HG02571 (cell line): ENCODE results near the gene PRRT1.
"Not testable (repeated sequence)": the region's sequence is repeated elsewhere in the genome, so short reads cannot be mapped to it uniquely, and the experiment has no call there.

ENCODE experiments used
- ATAC-seq: cut with Tn5 transposase; IDR thresholded peaks from one replicate; pipeline ENCODE4 v1.9.1; 2021; ENCODE audit warnings: mild to moderate bottlenecking, moderate library complexity; ENCODE audit not compliant: unreplicated experiment

Gene PRRT1

DNA sequence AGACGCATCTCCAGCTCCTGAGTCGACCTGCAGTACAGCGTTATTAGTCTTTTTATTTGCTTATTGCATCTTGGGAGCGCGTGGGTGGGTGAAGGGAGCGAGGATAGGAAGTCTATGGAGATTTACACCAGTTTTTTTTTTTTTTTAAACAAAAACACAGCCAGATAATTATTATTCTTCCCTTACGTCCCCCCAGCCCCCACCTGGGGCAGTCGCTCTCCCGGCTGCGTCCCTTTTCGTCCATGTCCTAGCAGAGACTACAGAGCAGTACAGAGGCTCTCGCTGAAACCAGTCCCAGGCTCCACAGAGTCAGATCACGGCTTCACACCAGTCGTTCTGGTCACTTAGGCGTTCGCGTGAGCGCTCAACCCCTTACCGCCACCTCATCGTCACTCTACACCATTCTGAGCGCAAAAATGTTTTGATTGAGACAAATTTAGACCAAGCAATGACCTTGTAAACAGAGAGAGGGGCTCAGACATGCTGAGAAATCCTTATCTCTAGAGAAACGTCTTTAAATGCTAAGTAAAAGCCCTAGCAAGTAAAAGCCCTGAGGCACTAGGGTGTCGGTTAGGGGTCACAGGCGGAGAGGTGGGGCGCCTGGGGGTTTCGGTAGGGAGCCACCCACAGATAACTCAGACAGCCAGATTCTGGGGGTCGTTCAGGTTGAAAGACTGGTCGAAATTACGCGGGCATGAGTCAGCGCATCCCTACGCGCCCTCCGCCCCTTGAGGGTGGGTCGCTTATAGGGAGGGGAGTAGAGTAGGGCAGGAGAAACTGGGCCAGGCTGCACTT lies 1.2 kb upstream of the PRRT1 start:
- no peak for ATAC-seq

- ATAC-seq, result no peak
These were observed 417 bp downstream of the PRRT1 start for GRCh38 chr6:32151181-32151862.

GRCh38 chr6:32149932-32150870 lies 1.5 kb downstream of the PRRT1 start:
- ATAC-seq, result no peak

DNA sequence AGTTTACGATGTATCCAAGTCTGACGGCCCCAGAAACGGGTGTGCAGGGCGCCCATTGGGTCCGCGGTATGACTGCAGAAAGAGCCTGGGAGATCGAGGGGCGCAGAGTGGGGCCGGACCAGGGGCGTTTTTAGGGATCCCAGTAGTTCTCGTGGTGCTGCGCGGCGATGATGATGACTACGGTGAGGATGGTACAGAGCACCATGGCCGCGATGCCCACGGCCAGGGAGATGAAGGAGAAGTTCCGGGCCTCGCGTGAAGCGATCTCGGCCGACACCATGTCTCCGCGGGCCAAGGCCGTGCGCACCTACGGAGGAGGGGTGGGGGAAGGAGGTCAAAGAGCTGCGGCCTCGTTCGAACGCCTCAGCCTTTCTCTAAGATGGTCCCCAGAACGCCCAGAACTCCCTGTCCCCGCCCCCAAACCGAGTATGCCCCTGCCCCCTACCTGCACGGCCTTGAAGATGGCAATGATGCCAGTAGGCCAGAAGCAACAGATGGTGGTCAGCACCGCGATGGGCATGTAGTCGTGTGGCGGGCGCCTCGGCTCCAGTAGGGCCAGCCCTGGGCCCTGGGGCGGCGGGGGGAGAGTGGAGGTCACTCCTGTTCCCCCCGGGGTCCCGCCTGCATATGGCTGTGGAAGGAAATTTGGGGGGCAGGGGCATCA lies 2.5 kb downstream of the PRRT1 start:
- no peak for ATAC-seq

DNA sequence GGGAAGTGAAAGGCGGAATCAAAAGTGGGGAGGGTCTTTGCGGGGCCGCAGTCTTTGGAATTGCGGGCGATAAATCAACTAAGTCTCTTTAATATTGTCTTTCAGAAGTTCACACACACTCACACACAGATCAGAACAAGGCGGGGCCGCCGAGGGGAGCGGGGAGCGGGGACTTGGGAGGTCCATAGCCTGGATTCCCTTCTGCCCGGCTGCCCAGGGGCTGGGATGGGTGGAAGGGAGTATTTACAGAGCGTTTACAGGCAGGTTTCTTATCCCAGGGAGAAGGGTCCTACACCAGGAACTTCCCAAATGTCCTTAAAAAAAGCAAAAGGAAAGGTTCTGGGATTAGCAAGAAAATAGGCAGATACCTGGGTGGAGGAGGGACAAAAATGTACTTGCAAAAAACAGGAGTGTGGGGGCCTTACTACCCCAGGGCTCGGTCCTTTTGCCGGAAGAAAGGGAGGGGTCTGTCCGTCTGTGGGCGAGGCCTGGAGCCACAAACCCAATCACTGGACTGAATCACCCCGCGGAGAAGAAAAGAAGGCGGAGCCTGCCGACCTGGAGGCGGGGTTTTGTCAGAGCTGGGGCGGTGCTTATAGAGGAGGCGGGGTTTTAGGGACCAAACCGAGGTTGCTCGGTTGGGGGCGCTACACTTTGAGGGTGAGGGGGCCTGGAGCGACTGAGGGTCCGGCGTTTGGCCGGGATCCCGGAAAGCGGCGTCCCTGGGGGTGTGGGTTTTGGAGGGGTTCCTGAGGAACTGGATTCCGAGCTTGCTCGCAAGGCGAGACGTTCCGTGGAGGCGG lies 3.2 kb downstream of the PRRT1 start:
- no peak for ATAC-seq

- ATAC-seq, result no peak
These were observed 4.2 kb downstream of the PRRT1 start for GRCh38 chr6:32147401-32148132.

GRCh38 chr6:32146687-32147086 lies 5.1 kb downstream of the PRRT1 start:
- no peak for ATAC-seq

DNA sequence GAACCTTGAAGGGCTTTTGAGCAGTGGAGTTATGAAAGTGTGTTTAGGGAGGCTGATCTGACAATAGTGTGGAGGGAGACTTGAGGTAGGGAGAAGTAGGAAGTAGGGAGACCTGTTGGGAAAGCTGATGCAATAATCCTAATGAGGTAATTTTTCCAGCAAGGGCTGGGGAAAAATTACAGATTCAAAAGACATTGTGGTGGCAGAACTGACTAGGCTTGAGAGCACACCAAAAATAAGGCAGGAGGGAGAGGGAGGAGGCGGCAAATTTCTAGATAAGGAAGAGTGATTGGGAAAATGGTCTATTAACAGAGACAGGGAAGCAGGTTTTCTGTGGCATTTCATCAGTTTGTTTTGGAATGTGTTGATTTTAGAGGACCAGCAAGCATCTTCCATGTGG lies 5.5 kb downstream of the PRRT1 start:
- ATAC-seq, result no peak

DNA sequence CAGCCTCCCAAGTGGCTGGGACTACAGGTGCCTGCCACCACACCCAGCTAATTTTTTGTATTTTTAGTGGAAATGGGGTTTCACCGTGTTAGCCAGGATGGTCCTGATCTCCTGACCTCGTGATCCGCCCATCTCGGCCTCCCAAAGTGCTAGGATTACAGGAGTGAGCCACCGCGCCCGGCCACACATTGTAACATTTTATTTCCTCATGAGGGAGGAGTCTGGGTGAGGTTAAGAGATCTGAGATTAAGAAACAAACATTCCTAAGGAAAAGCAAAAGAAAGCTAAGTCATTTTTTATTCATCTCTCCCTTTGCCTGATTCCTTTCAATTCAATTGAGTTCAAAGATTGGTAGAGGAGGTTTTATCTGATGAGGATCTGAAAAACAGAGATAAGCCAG lies 7.5 kb downstream of the PRRT1 start:
- not testable (repeated sequence) for ATAC-seq

GRCh38 chr6:32140420-32141046 lies 11.2 kb downstream of the PRRT1 start:
- no peak for ATAC-seq

DNA sequence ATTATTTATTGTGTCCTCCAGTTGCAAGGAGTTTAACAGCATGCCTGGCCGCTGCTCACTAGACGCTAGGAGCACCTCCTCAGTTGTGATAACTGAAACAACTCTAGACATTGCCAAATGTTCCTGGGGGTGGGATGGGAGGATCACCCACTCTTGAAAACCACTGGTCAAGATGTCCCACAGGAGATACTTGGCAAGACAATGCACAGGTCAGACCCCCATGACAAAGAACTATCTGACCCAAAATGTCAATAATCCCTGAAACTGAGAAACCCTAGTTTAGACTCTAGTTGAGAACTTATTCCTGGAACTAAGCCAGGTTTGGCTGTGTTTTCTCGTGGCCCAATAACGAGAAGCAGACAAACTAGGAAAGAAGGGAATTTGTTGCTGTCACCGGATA lies 12.1 kb downstream of the PRRT1 start:
- ATAC-seq, result no peak

GRCh38 chr6:32137454-32137853 lies 14.3 kb downstream of the PRRT1 start:
- no peak for ATAC-seq

DNA sequence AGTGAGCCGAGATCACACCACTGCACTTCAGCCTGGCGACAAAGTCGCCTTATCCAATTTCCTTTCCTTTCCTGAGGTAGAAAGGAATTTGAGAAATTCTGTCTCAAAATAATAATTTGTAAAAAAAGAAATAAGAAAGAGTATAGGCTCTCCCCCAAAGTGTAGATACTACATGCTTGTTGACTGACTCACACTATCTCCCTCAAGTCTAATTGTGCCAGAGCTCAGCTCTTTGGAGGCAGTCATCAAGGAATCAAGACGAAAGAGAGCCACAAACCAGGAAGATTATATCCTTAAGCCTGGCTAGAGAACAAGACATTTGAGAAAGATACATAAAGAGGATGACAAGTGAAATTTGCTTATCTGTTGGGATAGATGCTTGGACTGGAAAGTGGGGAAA lies 18.0 kb downstream of the PRRT1 start:
- ATAC-seq, result no peak

GRCh38 chr6:32132110-32132509 lies 19.6 kb downstream of the PRRT1 start:
- ATAC-seq, result no peak

DNA sequence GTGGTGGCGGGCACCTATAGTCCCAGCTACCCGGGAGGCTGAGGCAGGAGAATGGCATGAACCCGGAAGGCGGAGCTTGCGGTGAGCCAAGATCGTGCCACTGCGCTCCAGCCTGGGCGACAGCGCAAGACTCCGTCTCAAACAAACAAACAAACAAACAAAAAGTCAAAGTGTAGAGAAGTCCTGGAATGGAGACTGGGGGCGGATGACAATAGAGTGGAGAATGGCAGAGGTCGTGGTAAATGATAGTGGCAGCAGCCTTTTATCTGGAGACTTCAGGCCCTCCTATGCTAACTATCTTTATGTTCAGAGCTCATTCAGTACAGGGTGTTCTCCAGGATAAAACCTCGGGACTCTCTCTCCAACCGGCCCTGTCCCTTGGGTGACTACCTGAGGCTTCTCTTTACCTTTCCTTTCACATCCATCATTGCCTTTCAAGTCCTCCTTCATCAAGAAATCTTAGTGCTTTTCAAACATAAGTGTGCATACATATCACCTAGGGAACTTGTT lies 20.2 kb downstream of the PRRT1 start:
- no peak for ATAC-seq

DNA sequence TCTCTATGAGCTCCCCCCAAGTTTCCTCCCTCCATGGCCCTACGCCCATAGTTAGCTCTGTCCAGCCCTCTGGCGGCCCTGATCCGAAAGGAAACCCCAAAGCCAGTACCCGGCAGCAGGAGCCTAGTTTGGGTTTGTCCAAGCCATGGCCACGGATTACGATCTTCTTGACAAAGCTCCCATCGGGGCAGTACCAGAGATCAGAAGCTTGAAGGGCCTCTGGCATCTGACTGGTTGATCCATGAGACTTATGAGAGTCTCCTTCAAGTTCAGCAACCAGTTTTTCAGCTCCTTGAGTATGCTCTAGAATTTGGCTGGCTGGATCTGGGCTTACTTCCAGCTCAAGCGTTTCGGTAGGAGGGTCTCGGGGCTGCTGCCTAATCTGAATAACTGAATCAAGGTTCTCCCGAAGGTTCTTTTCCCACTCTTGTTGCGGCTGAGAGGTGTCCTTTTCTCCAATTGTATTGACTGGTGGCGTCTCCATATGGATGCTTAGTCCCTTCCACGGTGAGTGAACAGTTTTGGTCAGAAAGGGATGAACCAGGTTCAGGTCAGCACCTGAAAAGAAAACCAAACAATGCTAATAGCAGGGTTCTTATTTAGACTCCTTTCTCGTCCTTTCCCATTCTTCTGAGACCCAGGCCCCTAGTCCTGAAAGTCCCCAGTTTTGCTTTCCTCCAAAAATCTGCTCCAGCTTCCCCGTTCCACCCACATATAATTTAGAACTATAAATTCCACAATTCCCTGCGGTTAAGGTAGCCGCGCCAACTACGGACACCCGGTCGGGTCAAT lies 22.2 kb downstream of the PRRT1 start:
- no peak for ATAC-seq

DNA sequence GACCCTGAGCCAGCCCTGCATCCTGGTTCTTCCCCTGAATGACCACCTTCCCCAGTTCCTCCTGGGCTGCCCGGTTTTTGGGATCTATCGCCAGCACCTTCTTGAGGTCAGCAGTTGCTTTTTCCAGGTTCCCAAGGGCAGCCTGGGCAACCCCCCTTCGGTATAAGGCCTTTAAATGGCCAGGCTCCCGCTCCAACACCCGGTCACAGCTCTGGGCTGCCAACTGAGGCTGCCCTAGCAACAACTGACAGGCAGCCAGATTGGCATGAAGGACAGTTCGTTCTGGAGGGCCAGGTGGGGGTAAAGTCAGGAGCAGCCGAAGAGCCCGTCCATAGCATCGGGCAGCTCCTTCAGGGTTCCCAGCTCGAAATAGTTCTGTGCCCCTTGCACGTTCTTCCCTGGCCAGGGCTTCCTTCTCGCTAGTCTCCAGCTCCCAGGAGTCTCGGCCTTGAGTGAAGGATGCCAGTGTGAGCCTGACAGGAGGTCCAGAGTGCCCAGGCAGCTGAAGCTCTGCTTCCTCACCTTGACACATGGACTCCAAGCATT lies 22.9 kb downstream of the PRRT1 start:
- ATAC-seq, result no peak
